GM23338 (cell line): ENCODE results near the gene ZNF445.

Experiments
- EZH2 ChIP-seq: fragments of 200-600 bp; sonication (generic); IDR thresholded peaks from one replicate; pipeline ENCODE4 v1.8.0; 2017; ENCODE audit warnings: antibody characterized with exemption, mild to moderate bottlenecking, low read depth; ENCODE audit not compliant: unreplicated experiment
- EZH2phosphoT487 ChIP-seq: fragments of 200-600 bp; sonication (generic); IDR thresholded peaks from one replicate; pipeline ENCODE4 v1.8.1; 2018; ENCODE audit warnings: antibody characterized with exemption; ENCODE audit not compliant: unreplicated experiment
- REST ChIP-seq: IDR thresholded peaks from one replicate; pipeline ENCODE4 v1.6.1; 2018; ENCODE audit warnings: antibody characterized with exemption; ENCODE audit not compliant: unreplicated experiment
- ZNF331 ChIP-seq: fragments of 250-450 bp; sonication (Bioruptor Pico); IDR thresholded peaks from 2 replicates; pipeline ENCODE4 v1.5.0; 2020; ENCODE audit warnings: low read depth, mild to moderate bottlenecking, moderate library complexity
- TF ChIP-seq, protein P1 (sequence below), 2 experiments: fragments of 200-600 bp in 1 of 2; sonication (generic) in 1 of 2; conservative IDR thresholded peaks; 2 replicates each; pipeline versions ENCODE4 v1.5.1 to v1.6.1; 2016 to 2017; ENCODE audit warnings: antibody characterized with exemption in 2 of 2, low read depth in 2 of 2, mild to moderate bottlenecking in 2 of 2, moderate library complexity in 1 of 2

DNA sequence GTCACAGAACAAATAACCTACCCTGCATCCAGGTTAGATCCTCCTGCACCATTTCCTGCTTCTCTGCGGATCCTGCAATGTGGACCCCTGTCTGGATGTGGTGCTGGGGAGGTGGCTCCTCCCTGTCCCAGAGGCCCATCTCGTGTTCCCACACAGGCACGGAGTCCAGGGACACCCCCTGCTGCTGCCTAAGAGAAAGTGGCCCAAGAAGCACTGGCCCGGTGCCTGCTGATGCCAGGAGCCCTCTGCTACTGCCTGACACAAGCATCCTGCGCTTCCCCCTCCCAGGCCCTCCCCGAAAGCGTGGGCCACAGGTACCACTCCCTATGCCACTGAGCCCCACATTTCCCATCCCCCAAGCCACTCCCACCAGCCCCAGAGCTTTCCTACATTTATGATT is 48.6 kb downstream of the ZNF445 start:
- no peak for TF ChIP-seq EZH2
- TF ChIP-seq EZH2phosphoT487, result no peak
- TF ChIP-seq, protein P1, sequence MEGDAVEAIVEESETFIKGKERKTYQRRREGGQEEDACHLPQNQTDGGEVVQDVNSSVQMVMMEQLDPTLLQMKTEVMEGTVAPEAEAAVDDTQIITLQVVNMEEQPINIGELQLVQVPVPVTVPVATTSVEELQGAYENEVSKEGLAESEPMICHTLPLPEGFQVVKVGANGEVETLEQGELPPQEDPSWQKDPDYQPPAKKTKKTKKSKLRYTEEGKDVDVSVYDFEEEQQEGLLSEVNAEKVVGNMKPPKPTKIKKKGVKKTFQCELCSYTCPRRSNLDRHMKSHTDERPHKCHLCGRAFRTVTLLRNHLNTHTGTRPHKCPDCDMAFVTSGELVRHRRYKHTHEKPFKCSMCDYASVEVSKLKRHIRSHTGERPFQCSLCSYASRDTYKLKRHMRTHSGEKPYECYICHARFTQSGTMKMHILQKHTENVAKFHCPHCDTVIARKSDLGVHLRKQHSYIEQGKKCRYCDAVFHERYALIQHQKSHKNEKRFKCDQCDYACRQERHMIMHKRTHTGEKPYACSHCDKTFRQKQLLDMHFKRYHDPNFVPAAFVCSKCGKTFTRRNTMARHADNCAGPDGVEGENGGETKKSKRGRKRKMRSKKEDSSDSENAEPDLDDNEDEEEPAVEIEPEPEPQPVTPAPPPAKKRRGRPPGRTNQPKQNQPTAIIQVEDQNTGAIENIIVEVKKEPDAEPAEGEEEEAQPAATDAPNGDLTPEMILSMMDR (conservative IDR thresholded peaks at IDR 0.05; ENCODE audit: low read depth in 2 of 2), result no peak
- no peak for TF ChIP-seq REST
- TF ChIP-seq ZNF331 (CRISPR knock-in tag), result no peak
